ENCODE results near the gene PCGF5. TPM values are rescaled to one million over a fixed set of nuclear protein-coding genes. Genes with fewer than 3 reads are reported as not detected.

Gene PCGF5
- total and polyA plus RNA-seq, 12 donors = 22.6 to 145 (median 72.9) TPM

DNA sequence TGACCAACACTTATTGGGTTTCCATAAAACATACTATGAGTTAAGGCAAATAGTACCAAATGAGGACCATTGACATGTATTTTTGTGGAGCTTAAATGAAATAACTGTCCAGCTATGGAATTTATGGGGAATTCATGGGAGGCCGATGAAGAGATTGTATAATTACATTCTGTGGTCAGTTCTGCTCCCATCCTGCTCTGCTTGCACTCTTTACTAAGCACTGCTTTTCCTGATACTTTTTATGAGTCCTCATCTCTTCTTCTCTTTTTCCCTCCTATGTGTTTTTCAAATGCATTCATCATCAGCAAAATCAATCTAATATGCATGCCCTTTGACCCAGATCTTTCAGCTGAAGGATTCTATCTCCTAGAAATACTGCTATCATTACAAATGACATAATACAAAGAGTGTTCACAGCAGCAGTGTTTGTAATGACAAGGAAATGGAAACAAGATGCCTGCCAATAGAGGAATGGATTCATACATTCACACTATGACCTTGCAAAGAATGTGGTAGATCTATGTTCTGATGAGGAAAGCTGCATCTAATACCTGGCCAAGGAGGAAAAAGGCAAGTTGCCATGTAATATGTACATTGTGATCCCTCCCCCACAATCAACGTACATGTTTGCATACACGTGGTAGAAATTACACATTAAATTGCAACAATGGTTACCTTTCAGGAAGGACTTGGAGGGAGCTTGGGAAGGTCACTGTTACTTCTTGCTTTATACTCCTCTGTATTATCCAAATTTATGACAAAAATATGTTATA lies 73.9 kb downstream of the PCGF5 start:
- Histone ChIP-seq H3K27me3 (no peaks in the 10 kb centered on the region), H3K4me1 (replicated peaks in 1 of 2) (peaks cover 0 to 11% of the 10 kb centered on the region in 2 donors), H3K27ac (no peak overlapping the region), H3K4me3 (no peak overlapping the region), H3K9me3 (replicated peaks in 1 of 3) (no peaks in the 10 kb centered on the region), H3K36me3 (replicated peaks in 1 of 2) (no peaks in the 10 kb centered on the region)
- no peak for TF ChIP-seq CTCF (IDR thresholded peaks at IDR 0.05)
- no peak for TF ChIP-seq POLR2A (IDR thresholded peaks at IDR 0.05)
- no peak for DNase-seq
- WGBS, 4 donors = 73 to 78% (median 76%) methylated on average over 3 of the region's 3 CpGs
- intact Hi-C loops (cut with DNase I) = loop anchor here (10.0 kb wide), 1 partner anchor 90 kb away; no protein-coding TSS in a partner anchor

GRCh38 chr10:91295346-91295745 lies 74.9 kb downstream of the PCGF5 start:
- DNase-seq = no peak
- no peaks in the 10 kb centered on the region for H3K27me3 ChIP-seq
- no peak overlapping the region for H3K4me3 ChIP-seq
- no peaks in the 10 kb centered on the region for H3K9me3 ChIP-seq (replicated peaks in 1 of 3)
- no peaks in the 10 kb centered on the region for H3K36me3 ChIP-seq (replicated peaks in 1 of 2)
- intact Hi-C loops (cut with DNase I) = loop anchor here (10.0 kb wide), 1 partner anchor 89 kb away; no protein-coding TSS in a partner anchor
- TF ChIP-seq POLR2A (IDR thresholded peaks at IDR 0.05) (no peak), CTCF (IDR thresholded peaks at IDR 0.05) (no peak)
- H3K4me1 ChIP-seq (replicated peaks in 1 of 2) = peaks cover 0 to 11% of the 10 kb centered on the region in 2 donors
- no peak overlapping the region for H3K27ac ChIP-seq
- 74 to 82% (median 81%) methylated on average over 6 of the region's 6 CpGs for WGBS, 4 donors

DNA sequence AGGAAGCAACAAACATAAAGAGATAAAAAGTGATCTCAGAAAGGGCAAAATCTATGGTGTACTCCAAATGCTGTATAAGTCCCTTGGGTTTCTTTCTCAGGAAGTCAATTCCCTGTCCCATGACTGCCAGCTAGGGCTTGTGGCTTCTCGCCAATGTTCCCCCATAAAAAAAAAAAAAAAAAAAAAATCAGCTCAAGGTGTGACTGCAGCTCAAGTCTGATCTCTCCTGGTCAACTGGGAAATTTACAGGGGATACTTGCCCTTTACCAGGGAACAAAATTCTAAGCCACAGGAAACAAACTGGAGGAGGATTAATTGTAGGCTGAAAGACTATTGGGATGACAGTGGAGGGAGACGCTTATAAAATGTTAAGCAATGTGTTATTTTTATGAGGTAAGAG lies 76.0 kb downstream of the PCGF5 start:
- DNase-seq = no peak
- H3K4me3 ChIP-seq = no peak overlapping the region
- peaks cover 0 to 11% of the 10 kb centered on the region in 2 donors for H3K4me1 ChIP-seq (replicated peaks in 1 of 2)
- H3K9me3 ChIP-seq (replicated peaks in 1 of 3) = no peaks in the 10 kb centered on the region
- intact Hi-C loops (cut with DNase I) = loop anchor here (10.0 kb wide), 1 partner anchor 88 kb away; no protein-coding TSS in a partner anchor
- TF ChIP-seq CTCF (IDR thresholded peaks at IDR 0.05) = no peak
- TF ChIP-seq POLR2A (IDR thresholded peaks at IDR 0.05) = no peak
- H3K27ac ChIP-seq = no peak overlapping the region
- no peaks in the 10 kb centered on the region for H3K27me3 ChIP-seq
- H3K36me3 ChIP-seq (replicated peaks in 1 of 2) = no peaks in the 10 kb centered on the region
- 39 to 63% (median 51%) methylated on average over 2 of the region's 2 CpGs for WGBS, 4 donors

GRCh38 chr10:91298224-91298871 lies 77.9 kb downstream of the PCGF5 start:
- intact Hi-C loops (cut with DNase I) = loop anchor here (10.0 kb wide), 1 partner anchor 86 kb away; no protein-coding TSS in a partner anchor
- Histone ChIP-seq H3K36me3 (replicated peaks in 1 of 2) (no peaks in the 10 kb centered on the region), H3K27me3 (no peaks in the 10 kb centered on the region), H3K9me3 (replicated peaks in 1 of 3) (no peaks in the 10 kb centered on the region), H3K4me3 (peak overlapping the region in 1 of 4 donors; percentile 56), H3K27ac (peak overlapping the region in 2 of 5 donors; percentile 46 to 49), H3K4me1 (replicated peaks in 1 of 2) (peaks cover 0 to 11% of the 10 kb centered on the region in 2 donors)
- 2 to 4% (median 2%) methylated on average over 17 to 23 of the region's 23 CpGs for WGBS, 4 donors
- TF ChIP-seq POLR2A (IDR thresholded peaks at IDR 0.05) = no peak
- TF ChIP-seq CTCF (IDR thresholded peaks at IDR 0.05) = peak; percentile 89 to 96 (median 92)
- peak; percentile 70 to 87 (median 79) for DNase-seq

Data from adrenal gland (tissue), 12 donors.